T-helper 2 cell (primary cell): ENCODE results near the gene SOX8.

Experiments used
- DNase-seq, 5 experiments: peaks; one replicate each; pipeline versions ENCODE4 v3.0.0 to v3.0.0-alpha.2; 2012 to 2022

SOX8 gene

DNA sequence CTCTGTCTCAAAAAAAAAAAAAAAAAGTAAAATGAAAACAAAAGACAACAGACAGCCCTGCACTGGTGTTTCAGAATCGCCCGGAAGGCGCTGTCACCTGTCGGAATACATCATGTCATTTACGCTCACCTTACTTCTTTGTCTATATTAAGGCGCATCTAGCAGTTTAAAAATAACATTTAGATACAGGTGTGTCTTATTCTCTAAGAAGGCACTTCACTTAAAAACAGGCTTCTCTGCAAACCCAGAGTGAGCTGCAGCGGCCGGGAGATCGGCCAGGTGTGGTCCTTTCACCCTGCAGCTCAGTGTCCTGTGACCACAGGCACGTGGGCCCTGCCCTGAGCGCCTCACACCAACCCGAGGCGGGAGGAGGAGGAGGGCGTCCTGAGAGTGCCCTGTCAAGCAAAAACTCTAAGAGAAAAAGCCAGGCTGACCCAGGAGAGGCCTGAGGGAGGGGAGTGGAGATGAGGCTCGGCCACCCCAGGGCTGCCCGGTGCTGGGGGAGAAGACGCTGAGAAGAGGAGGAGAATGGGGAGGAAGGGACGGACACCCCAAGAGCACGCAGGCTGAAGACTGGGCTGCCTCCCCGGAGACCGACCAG lies 7.5 kb upstream of the SOX8 start:
- DNase-seq = no peak

DNA sequence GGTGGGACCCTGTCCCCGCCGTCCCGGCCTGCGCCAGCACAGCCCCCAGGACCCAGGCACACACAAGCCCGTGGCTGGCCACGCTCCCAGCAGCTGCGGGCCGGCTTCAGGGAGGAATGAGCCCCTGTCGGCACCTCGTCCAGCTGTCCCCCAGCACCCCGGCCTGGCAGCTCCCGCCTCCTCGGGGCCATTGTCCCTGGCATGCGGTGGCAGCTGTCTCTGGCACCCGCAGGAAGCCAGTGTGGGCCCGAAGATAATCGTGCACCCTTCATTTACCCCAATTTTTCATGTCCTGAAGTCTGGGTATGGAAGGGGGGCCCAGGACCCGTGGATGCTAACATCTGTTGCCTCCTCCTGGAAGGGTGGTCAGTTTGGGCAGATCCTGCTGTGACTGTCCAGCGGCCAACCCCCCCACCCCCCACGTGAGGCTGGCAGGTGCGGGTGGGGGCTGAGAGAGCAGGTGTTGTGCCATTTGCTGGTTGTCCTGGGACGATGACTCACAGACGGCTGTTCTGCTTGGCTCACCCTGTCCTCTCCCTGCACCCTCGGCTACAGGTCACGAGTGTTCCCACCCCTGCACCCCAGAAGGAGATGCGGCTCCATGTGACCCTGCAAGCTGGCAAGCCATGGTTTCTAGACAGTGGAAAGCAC lies 6.8 kb upstream of the SOX8 start:
- no peak for DNase-seq

DNA sequence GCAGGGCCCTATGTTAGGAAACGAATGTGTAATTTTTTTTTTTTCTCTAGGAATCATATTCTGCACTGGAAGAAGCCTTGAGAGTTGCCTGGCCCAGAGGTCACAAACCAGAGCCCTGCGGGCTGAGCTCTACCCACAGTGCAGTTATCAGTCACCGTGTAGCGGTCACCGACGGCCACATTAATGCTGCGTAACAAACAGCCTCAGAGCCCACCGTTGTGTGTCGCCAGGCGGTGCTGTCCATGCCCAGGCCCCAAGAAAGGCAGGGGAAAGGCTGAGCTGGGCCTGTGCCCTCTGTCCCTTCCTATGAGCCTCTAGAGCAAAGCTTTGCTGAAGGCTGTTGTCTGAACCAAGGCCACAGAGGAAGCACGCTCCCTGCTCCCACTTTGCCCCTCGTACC lies 6.3 kb upstream of the SOX8 start:
- no peak for DNase-seq

DNA sequence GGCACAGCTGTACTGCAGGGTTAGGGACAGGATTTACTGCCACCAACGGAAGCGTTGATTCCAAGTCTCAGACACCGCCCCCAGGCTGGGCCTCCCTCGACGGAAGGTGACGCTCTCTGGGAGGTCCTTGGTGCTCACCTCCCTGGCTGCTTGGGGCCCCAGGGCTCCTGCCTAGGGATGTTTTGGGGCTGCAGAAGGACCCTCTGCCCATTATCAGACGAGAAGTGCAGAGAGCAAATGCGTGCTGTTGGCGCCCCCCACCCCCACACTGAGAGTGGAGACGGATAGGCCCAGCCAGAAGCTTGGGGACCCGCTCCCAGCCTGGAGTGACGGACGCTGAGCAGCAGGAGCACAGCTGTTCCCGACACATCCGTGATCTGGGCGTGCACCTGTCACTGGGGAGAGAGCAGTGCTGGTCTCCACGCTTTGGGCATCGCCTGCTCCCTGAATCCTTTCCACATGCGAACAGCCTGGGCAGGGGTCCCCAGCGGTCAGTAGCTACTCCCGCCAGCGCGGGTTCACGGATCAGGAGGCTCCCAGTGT lies 5.1 kb upstream of the SOX8 start:
- DNase-seq = peak in 1 of 5 experiments; percentile 22

DNA sequence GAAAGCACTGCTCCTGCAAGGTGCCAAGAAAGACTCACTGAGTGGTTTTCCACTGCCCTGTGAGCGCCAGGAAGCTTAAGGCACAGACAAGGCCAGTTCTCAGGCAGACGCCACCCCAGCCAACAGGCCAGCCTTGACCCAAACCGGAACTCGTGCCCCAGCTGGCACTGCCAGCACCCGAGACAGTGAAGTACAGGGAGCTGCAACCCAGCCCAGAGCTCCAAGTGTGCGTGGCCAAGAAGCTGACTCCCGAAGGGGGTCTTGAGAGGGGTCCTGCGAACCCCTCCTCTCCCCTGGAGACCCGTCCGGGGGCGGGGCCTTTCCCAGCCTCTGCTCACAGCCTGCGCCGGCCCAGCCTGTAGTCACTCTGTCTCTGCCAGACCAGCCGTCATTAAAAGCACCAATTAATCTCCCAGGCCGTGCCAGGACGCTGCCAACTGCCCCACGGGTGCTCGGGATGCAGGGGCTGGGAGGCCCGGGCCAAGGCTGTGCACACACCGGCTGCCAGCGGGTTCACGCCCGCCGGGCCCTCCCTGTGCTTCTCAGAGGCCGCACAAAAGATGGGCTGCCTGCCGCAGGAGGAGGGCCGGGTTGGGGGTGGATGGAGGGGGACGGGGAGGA lies 4.4 kb upstream of the SOX8 start:
- DNase-seq = no peak

DNA sequence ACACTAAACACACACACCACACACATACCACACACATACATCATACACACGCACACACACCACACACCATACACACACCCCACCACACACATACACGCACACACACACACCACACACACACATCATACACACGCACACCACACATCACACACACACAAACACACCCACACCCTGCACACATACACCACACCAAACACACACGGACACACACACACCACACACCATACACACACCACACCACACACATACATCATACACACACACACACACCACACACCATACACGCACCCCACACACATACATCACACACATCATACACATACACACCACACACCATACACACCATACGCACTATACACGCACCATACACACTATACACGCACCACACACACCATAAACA lies 3.7 kb upstream of the SOX8 start:
- no peak for DNase-seq

DNA sequence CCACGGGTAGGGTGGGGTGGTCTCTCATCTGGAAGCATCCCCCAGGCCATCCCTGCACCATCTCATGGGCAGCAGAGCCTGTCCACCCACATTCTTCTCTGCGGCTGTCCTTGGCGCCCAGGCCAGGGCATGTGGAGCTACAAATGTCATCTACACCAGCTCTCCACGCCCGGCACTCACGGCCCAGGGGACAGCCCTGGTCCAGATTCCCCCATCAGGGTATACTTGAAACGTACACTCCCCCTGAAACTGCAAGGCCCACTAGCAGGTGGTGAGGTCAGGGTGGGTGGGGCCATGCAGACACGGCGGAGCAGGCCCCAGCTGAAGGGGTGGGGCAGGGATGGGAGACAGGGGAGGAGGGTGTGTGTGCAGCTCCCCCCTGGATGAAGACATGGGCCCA lies 3.2 kb upstream of the SOX8 start:
- no peak for DNase-seq

DNA sequence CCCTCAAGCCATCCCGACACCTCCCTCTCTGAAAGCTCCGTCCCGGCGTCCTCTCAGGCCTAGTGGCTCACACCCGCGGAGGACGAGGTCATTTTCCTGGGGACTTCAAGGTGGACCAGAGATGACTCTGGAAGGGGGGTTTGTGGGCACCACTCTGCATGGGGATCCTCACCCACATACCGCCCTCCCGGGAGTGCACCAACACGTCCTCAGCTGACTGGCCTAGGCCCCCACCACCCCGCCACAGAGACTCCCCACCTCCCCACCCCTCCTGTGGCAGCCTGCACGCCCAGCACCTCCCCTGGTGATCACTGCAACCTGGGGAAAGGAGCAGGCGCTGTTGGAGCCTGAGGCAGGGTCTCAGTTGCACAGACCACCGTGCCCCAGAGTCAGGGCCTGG lies 2.4 kb upstream of the SOX8 start:
- DNase-seq = no peak

DNA sequence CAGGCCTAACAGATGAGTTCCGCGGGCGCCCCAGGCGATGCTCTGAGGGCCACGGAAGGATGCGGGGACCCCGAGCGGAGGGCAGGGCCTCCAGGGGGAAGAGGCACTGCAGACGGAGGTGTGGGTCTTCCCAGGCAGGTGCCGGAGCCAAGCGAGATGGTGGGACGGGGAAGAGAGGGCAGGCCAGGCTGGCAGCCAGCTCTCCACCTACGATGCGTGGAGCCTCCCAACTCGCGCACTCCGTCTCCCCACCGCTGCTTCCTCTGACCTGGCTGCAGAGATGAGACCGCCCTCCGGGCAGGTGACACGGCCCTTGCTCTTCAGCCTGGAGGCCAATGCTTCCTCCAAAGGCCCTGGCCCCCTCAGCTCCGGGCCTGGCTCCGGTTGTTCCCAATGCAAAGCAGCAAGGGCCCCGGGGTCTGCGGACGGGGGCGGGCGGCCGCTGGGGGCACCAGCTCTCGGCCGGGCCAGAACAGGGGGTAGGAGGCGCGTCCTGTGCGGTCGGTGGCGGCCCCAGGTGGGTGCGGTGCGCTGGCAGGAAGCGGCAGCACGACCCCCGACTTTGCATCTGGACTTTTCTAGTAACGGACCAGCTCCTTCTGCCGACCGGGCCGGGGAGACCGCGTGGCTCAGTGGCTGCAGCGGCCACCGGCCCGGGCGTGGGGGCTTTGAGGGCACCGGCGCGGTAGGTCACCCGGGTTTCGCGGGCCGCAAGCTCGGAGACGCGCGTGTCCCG lies 1.5 kb upstream of the SOX8 start:
- no peak for DNase-seq

DNA sequence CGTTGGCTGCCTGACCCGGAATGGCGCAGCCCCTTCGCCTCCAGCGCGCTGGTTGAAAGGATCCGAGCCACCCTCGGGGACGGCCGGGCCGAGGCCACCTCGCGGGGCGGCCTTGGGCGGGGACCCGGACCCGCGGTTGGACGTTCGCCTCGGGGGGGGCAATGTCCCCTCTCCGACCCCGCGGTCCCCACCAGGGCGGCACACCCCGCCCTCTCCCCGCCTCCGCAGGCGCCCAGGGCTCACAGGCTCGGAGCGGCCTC lies 1.0 kb upstream of the SOX8 start:
- DNase-seq = no peak

DNA sequence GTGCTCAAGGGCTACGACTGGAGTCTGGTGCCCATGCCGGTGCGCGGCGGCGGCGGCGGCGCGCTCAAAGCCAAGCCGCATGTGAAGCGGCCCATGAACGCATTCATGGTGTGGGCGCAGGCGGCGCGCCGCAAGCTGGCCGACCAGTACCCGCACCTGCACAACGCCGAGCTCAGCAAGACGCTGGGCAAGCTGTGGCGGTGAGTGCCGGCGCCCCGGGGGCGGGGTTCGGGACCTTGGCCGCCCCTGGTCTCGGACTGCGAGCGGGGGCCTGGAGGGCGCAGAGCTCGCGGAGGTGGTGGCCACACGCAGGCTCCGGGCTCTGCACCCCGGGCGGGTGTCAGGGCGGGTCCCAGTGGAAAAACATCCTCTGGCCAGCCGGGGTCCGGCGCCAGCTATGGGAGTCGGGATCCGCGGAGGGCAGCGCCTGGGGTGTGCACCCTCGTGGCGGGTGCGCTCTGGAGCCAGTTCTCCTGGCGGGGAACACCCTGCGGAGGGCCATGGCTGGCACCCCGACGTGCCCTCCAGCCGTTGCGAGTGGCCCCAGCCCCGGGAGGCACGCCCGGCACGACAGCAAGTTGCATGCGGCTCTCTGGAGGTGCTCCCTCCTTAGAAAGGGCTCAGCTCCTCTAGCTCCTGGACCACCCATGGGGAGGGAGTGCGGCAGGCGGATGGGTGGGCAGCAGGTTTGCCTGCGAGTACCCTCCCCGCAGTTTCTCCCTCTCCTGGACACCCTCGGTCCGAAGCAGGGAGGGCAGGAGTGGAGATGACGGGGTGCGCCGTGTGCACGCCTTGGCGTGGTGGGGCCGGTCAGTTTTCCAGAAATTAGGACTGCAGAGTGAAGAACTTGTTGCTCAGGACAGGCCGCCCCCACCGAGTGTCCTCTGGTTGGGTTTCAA lies 824 bp downstream of the SOX8 start:
- peak in 1 of 5 experiments; percentile 36 for DNase-seq

DNA sequence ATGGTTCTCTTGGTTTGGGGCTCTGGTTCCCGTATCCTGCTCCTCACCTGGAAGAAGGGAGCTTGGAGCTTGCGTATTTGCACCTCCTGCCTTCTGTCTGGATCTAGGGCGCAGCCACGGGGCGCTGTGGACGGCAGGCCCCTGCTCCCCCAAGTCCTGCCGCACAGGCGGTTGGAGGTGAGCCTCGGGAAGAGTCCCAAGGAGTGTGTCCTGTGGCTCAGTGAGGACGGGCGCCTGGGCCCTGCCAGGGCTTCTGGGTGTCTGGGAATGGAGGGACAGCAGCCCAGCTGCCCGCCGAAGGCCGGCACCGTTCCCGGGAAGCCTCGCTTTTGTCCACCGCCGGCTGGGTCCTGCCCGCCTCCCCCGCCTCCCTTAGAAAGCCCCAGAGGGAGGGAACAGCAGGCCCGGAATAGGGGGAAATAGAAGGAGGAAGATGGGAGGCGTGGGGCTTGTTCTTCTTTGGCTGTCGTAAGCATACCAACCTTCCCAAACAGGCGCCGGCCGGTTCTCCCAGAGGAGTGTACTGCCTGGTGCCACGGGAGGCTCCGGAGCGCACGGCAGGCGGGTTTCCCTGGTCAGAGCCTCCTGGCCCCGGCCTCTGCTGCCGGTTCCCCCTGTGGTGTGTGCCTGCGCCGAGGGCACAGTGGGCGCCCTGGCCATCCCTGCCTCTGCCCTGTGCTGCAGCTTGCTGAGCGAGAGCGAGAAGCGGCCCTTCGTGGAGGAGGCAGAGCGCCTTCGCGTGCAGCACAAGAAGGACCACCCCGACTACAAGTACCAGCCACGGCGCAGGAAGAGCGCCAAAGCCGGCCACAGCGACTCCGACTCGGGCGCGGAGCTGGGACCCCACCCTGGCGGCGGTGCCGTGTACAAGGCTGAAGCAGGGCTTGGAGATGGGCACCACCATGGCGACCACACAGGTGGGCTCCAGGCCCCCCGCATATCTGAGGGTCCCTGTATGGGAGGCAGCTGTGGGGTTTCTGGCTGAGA lies 1.8 kb downstream of the SOX8 start:
- no peak for DNase-seq

DNA sequence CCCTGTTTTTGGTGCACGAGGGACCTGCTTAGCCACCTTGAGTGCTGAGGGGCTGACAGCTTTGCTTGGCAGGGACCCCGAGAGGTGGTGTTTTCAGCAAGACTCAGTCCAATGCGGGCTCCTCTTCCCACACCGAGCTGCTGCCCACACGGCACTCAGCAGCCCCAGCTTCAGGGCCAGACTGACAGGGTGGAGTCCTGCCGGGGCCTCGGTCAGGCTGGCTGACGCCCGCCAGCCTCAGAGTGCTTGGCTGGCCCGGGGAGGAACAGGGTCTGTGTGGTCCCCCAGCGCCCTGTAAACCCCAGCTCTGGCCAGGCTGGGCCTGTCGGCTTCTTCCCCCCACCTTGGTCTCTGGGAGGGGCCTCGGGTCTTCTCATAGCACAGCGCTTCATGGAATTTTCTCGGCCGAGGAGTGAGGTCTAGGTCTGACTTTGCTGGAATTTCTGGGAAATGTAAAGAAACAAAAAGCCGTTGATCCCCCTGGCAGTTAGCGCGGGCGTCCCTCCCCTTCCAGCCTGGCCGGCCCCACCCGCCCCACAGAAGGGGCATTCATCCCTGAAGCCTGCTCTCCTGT lies 2.6 kb downstream of the SOX8 start:
- DNase-seq = no peak

DNA sequence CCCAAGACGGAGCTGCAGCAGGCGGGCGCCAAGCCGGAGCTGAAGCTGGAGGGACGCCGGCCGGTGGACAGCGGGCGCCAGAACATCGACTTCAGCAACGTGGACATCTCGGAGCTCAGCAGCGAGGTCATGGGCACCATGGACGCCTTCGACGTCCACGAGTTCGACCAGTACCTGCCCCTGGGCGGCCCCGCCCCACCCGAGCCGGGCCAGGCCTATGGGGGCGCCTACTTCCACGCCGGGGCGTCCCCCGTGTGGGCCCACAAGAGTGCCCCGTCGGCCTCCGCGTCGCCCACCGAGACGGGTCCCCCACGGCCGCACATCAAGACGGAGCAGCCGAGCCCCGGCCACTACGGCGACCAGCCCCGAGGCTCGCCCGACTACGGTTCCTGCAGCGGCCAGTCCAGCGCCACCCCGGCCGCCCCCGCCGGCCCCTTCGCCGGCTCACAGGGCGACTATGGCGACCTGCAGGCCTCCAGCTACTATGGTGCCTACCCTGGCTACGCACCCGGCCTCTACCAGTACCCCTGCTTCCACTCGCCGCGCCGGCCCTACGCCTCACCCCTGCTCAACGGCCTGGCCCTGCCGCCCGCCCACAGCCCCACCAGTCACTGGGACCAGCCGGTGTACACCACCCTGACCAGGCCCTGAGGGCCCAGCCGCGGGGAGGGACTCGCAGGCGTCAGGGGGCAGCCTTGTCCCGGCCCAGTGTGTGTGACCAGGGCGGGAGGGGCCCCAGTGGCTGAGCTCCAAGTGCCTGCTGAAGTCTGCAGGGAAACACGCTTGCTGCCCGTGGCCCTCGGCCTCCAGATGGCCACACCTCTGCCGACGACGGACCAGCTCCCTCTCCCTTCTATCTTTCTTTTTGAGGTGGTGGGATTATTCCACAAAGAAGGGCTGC lies 3.4 kb downstream of the SOX8 start:
- DNase-seq = no peak

DNA sequence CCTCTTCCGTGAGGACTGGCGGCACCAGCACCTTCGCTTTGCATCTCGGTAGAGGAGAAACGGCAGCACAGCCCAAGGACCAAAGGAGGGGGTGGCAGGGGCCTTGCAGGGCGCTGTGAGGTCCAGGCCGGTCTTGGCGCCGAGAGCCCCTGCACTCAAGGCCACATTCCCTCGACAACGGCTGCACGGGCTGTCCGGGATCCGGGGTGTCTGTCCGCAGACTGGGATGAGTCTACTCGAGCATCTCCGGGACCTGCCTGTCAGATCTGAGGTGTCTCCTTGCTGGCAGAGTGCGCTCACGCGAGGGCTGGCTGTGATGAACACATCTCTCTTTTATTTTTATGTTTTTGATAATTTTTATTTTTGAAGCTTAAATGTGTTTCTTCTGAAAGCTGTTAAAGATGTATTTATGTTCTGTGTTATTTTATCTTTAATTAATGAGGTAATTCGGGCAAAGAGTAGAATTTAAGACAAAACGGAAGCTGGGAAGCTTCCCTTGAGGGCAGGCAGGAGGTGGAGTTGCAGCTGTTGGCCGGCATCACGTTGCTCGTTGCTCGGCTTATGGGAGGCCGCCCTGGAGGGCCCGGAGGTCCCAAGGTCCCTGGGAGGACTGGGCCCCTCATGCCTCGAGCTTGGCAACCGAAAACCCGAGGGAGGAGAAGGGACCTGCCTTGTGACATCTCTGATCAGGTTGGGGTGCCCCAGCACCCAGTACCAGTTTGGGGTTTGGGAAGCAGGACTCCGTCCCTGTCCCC lies 4.3 kb downstream of the SOX8 start:
- DNase-seq = no peak

DNA sequence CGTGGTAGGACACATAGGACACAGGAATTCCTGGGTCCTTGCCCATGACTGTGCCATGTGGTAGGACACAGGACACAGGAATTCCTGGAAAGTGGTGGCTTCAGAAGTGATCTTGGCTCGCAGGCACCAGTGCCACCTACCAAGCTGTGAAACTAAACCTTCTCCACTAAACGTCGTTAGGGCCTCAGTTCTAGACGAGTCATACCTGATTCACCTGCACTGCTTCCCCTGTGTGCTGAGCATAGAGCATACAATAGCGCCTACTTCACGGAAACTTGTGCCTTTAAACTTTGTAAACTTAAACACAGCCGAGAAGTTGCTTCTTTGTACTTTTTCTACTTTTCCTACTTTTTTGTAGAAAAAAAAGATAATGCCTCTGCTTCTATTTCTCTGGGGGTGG lies 4.8 kb downstream of the SOX8 start:
- DNase-seq = no peak

DNA sequence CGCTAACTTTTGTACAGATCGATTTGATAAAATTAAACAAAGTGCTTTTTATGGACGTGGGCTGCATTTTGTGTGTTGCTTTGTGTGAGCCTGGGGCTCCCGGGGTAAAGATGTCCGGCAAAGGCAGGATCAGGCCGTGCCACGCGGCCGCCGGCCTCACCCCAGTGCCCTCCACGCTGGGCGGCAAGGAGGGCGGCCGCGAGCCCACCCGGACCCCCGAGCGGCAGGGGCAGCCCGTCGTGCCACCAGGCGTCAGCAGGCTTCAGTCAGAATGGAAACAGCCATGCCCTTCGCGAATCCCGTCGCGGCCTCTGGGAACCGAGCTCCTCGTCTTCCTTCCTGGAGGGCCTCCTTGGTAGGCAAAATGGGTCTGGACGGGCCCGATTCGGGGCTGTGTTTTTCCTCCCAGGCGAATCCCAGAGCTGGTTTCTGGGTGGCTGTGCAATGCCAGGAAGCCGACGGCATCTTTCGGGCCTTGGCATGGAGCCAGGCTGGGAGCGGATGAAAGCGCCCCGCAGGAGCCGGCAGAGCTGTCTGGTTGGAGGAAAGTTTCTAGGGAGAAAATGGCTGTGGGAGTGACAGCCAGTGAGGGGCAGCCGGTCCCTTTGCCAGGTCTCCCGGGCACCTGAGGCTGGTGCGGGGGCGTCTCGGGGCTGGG lies 5.5 kb downstream of the SOX8 start:
- DNase-seq = no peak

DNA sequence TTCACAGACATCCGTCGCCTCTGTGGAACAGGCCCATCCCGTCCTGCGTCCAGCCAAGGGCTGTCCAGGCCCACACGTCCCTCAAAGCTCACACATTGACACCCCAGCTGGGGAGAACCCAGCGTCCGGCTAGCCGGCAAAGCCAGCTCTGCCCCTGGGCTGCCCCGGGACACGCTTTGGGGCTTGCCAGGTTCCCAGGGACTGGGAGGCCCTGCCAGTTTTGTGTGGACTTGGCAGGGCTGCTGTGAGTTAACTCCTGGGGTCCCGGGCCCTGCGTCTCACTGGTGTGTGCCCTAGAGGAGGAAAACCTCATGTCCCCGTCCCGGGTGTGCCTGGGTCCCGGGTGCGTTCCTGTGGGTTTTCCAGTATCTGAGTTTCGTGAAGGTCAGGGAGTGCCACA lies 6.3 kb downstream of the SOX8 start:
- DNase-seq = no peak
